Stimulated activated CD4-positive, alpha-beta T cell treated with anti-CD3 and anti-CD28 coated beads, Interleukin-4, amount 100 ng/mL, for 1 hour (primary cell): Measurements from ENCODE around the gene LIPC.

ENCODE experiments used
- DNase-seq: peaks from one replicate; pipeline ENCODE4 v3.0.0-alpha.2; 2020

LIPC gene

GRCh38 chr15:58522391-58522790 is 90.6 kb downstream of the LIPC start:
- DNase-seq, result no peak

- no peak for DNase-seq
These were observed 91.1 kb downstream of the LIPC start for GRCh38 chr15:58522865-58523264.

- no peak for DNase-seq
These were observed 91.8 kb downstream of the LIPC start for GRCh38 chr15:58523634-58524033.

- DNase-seq, result no peak
These were observed 92.5 kb downstream of the LIPC start for GRCh38 chr15:58524247-58524646.

GRCh38 chr15:58525991-58526421 is 94.2 kb downstream of the LIPC start:
- DNase-seq, result no peak

- no peak for DNase-seq
These were observed 94.9 kb downstream of the LIPC start for GRCh38 chr15:58526647-58527192.

GRCh38 chr15:58527573-58528187 is 95.9 kb downstream of the LIPC start:
- DNase-seq, result no peak

GRCh38 chr15:58528188-58528870 is 96.5 kb downstream of the LIPC start:
- no peak for DNase-seq

- DNase-seq, result no peak
These were observed 97.2 kb downstream of the LIPC start for GRCh38 chr15:58529041-58529440.

- DNase-seq, result no peak
These were observed 98.3 kb downstream of the LIPC start for GRCh38 chr15:58530056-58530590.

- DNase-seq, result no peak
These were observed 100.3 kb downstream of the LIPC start for GRCh38 chr15:58532126-58532525.

GRCh38 chr15:58534556-58534955 is 102.8 kb downstream of the LIPC start:
- no peak for DNase-seq

- DNase-seq, result no peak
These were observed 103.5 kb downstream of the LIPC start for GRCh38 chr15:58535337-58535736.

- DNase-seq, result no peak
These were observed 104.1 kb downstream of the LIPC start for GRCh38 chr15:58535894-58536293.

- DNase-seq, result no peak
These were observed 104.6 kb downstream of the LIPC start for GRCh38 chr15:58536414-58536813.

GRCh38 chr15:58537033-58537432 is 105.2 kb downstream of the LIPC start:
- DNase-seq, result no peak

GRCh38 chr15:58538225-58538727 is 106.5 kb downstream of the LIPC start:
- DNase-seq, result no peak

GRCh38 chr15:58538901-58539300 is 107.1 kb downstream of the LIPC start:
- DNase-seq, result no peak

- no peak for DNase-seq
These were observed 107.8 kb downstream of the LIPC start for GRCh38 chr15:58539548-58539947.

- no peak for DNase-seq
These were observed 109.8 kb downstream of the LIPC start for GRCh38 chr15:58541410-58542087.

GRCh38 chr15:58543664-58544335 is 112.0 kb downstream of the LIPC start:
- no peak for DNase-seq

GRCh38 chr15:58544756-58545155 is 113.0 kb downstream of the LIPC start:
- DNase-seq, result no peak
